Hepatocyte (in vitro differentiated cells): ENCODE measurements around the gene ZEB2. TPM values are rescaled to one million over a fixed set of nuclear protein-coding genes. Genes with fewer than 3 reads are reported as not detected.

Experiments used
- DNase-seq: peaks from one replicate; pipeline ENCODE4 v3.0.0-alpha.2; 2016; ENCODE audit warnings: low spot score
- H2AFZ ChIP-seq: fragments of 200-600 bp; sonication (generic); 2 replicates; pipeline ENCODE4 v1.6.0; 2016; ENCODE audit warnings: antibody characterized with exemption, mild to moderate bottlenecking
- H3K27ac ChIP-seq: fragments of 200-600 bp; sonication (generic); 2 replicates; pipeline ENCODE4 v1.5.1; 2016; ENCODE audit warnings: mild to moderate bottlenecking
- H3K27me3 ChIP-seq: fragments of 200-600 bp; sonication (generic); 2 replicates; pipeline ENCODE4 v1.6.1; 2016
- H3K36me3 ChIP-seq: fragments of 200-600 bp; sonication (generic); replicated peaks from 2 replicates; pipeline ENCODE4 v1.5.1; 2016; ENCODE audit warnings: low read depth; ENCODE audit not compliant: insufficient read depth
- H3K4me1 ChIP-seq: fragments of 200-600 bp; sonication (generic); 2 replicates; pipeline ENCODE4 v1.5.1; 2016; ENCODE audit warnings: mild to moderate bottlenecking, moderate library complexity; ENCODE audit not compliant: insufficient read depth
- H3K4me2 ChIP-seq: fragments of 200-600 bp; sonication (generic); 2 replicates; pipeline ENCODE4 v1.6.0; 2016
- H3K4me3 ChIP-seq: fragments of 200-600 bp; sonication (generic); 2 replicates; pipeline ENCODE4 v1.5.1; 2016; ENCODE audit warnings: mild to moderate bottlenecking
- H3K79me2 ChIP-seq: fragments of 200-600 bp; sonication (generic); 2 replicates; pipeline ENCODE4 v1.6.0; 2017; ENCODE audit warnings: mild to moderate bottlenecking
- H3K9me2 ChIP-seq: fragments of 200-600 bp; sonication (generic); replicated peaks from 2 replicates; pipeline ENCODE4 v1.6.0; 2017; ENCODE audit warnings: mild to moderate bottlenecking; ENCODE audit not compliant: insufficient read depth
- H3K9me3 ChIP-seq: fragments of 200-600 bp; sonication (generic); 2 replicates; pipeline ENCODE4 v1.5.1; 2016; ENCODE audit warnings: low read depth, mild to moderate bottlenecking
- H4K20me1 ChIP-seq: fragments of 200-600 bp; sonication (generic); 2 replicates; pipeline ENCODE4 v1.6.0; 2016; ENCODE audit warnings: mild to moderate bottlenecking; ENCODE audit not compliant: insufficient read depth, poor library complexity, severe bottlenecking
- CTCF ChIP-seq: fragments of 200-600 bp; sonication (generic); IDR thresholded peaks from 2 replicates; pipeline ENCODE4 v1.5.1; 2016; ENCODE audit warnings: antibody characterized with exemption, mild to moderate bottlenecking; ENCODE audit not compliant: poor library complexity
- EZH2 ChIP-seq: fragments of 200-600 bp; sonication (generic); IDR thresholded peaks from 2 replicates; pipeline ENCODE4 v1.6.1; 2016; ENCODE audit warnings: antibody characterized with exemption, mild to moderate bottlenecking, borderline replicate concordance
- EZH2phosphoT487 ChIP-seq: fragments of 200-600 bp; sonication (generic); IDR thresholded peaks from one replicate; pipeline ENCODE4 v1.6.1; 2018; ENCODE audit warnings: antibody characterized with exemption, mild to moderate bottlenecking, low read depth, moderate library complexity; ENCODE audit not compliant: unreplicated experiment, severe bottlenecking
- WGBS: methylation state at CpG from one replicate; pipeline ENCODE4 v1.1.6; 2016; ENCODE audit warnings: low lambda C conversion rate; ENCODE audit errors: missing lambda C conversion rate; 5-methylcytosine and 5-hydroxymethylcytosine counted together
- polyA plus RNA-seq: library from polyadenylated mRNA; unstranded; fragments of >200 nt; fragmentation: Nextera tagmentation; extraction: Ambion mirVana; gene quantifications from 2 replicates; pipeline ENCODE4 v1.2.1, GENCODE V29; 2016
- total RNA-seq: library from RNA; depleted of rRNA; stranded (reverse); fragments of >200 nt; gene quantifications from 2 replicates; pipeline ENCODE4 v1.2.3, GENCODE V29; 2014

Gene ZEB2
- total and polyA plus RNA-seq, 2 experiments from 2014 or later = 17.8 to 35.5 TPM

GRCh38 chr2:144550084-144550483 lies 30.2 kb upstream of the ZEB2 start:
- no peak overlapping the region for H3K4me3 ChIP-seq
- H3K9me3 ChIP-seq = no peaks in the 10 kb centered on the region
- H3K27ac ChIP-seq = no peak overlapping the region
- no peak overlapping the region for H2AFZ ChIP-seq
- TF ChIP-seq EZH2phosphoT487 = no peak
- TF ChIP-seq EZH2 = no peak
- no peak for TF ChIP-seq CTCF
- no peak overlapping the region for H3K4me2 ChIP-seq
- peaks cover 8% of the 10 kb centered on the region for H3K4me1 ChIP-seq
- no peaks in the 10 kb centered on the region for H4K20me1 ChIP-seq
- no peaks in the 10 kb centered on the region for H3K9me2 ChIP-seq
- no peaks in the 10 kb centered on the region for H3K27me3 ChIP-seq
- H3K79me2 ChIP-seq = no peaks in the 10 kb centered on the region
- H3K36me3 ChIP-seq = no peaks in the 10 kb centered on the region
- no peak for DNase-seq
- WGBS = 91% methylated on average over 6 of the region's 6 CpGs

GRCh38 chr2:144548532-144549191 lies 28.7 kb upstream of the ZEB2 start:
- Histone ChIP-seq H3K9me2 (no peaks in the 10 kb centered on the region), H3K4me3 (no peak overlapping the region), H2AFZ (no peak overlapping the region), H3K9me3 (no peaks in the 10 kb centered on the region), H3K27me3 (no peaks in the 10 kb centered on the region), H4K20me1 (no peaks in the 10 kb centered on the region), H3K27ac (no peak overlapping the region), H3K4me2 (no peak overlapping the region), H3K36me3 (no peaks in the 10 kb centered on the region), H3K4me1 (peaks cover under 1% of the 10 kb centered on the region), H3K79me2 (no peaks in the 10 kb centered on the region)
- no peak for DNase-seq
- no peak for TF ChIP-seq CTCF

- TF ChIP-seq CTCF = no peak
- TF ChIP-seq EZH2 = no peak
- TF ChIP-seq EZH2phosphoT487 = no peak
- H2AFZ ChIP-seq = no peak overlapping the region
- H3K4me2 ChIP-seq = no peak overlapping the region
Observed at GRCh38 chr2:144548088-144548487, 28.2 kb upstream of the ZEB2 start.

GRCh38 chr2:144547494-144547893 lies 27.6 kb upstream of the ZEB2 start:
- no peak overlapping the region for H2AFZ ChIP-seq

More at GRCh38 chr2:144548088-144548487, 28.2 kb upstream of the ZEB2 start:
- no peaks in the 10 kb centered on the region for H3K36me3 ChIP-seq
- H3K27ac ChIP-seq = no peak overlapping the region
- H4K20me1 ChIP-seq = no peaks in the 10 kb centered on the region
- H3K27me3 ChIP-seq = no peaks in the 10 kb centered on the region
- H3K9me2 ChIP-seq = no peaks in the 10 kb centered on the region
- H3K79me2 ChIP-seq = no peaks in the 10 kb centered on the region
- 78% methylated on average over 1 of the region's 1 CpG for WGBS
- no peak overlapping the region for H3K4me3 ChIP-seq
- no peaks in the 10 kb centered on the region for H3K9me3 ChIP-seq
- no peak for DNase-seq
- no peaks in the 10 kb centered on the region for H3K4me1 ChIP-seq

More at GRCh38 chr2:144547494-144547893, 27.6 kb upstream of the ZEB2 start:
- DNase-seq = no peak
- WGBS = 71% methylated on average over 6 of the region's 6 CpGs
- no peaks in the 10 kb centered on the region for H4K20me1 ChIP-seq
- no peak overlapping the region for H3K4me3 ChIP-seq
- no peak overlapping the region for H3K4me2 ChIP-seq
- H3K9me2 ChIP-seq = no peaks in the 10 kb centered on the region
- TF ChIP-seq EZH2 (no peak), CTCF (no peak), EZH2phosphoT487 (no peak)
- H3K27me3 ChIP-seq = no peaks in the 10 kb centered on the region
- H3K4me1 ChIP-seq = no peaks in the 10 kb centered on the region
- no peak overlapping the region for H3K27ac ChIP-seq
- no peaks in the 10 kb centered on the region for H3K79me2 ChIP-seq
- no peaks in the 10 kb centered on the region for H3K9me3 ChIP-seq
- no peaks in the 10 kb centered on the region for H3K36me3 ChIP-seq
